Measurements from ENCODE around the gene NPAS2. TPM values are rescaled to one million over a fixed set of nuclear protein-coding genes. Genes with fewer than 3 reads are reported as not detected.

NPAS2 gene
- polyA plus RNA-seq, 4 donors, result 10.6 to 20.1 (median 11.8) TPM

- no peak for DNase-seq (ENCODE audit: low read depth in 4 of 4, low spot score in 3 of 4)
Measured at GRCh38 chr2:100793982-100794381, 26.0 kb upstream of the NPAS2 start.

- no peak for DNase-seq (ENCODE audit: low read depth in 4 of 4, low spot score in 3 of 4)
Measured at GRCh38 chr2:100796499-100797100, 23.3 kb upstream of the NPAS2 start.

- DNase-seq (ENCODE audit: low read depth in 4 of 4, low spot score in 3 of 4), result no peak
Measured at GRCh38 chr2:100799686-100800085, 20.3 kb upstream of the NPAS2 start.

GRCh38 chr2:100800915-100801314 is 19.0 kb upstream of the NPAS2 start:
- no peak for DNase-seq (ENCODE audit: low read depth in 4 of 4, low spot score in 3 of 4)

GRCh38 chr2:100801402-100801801 is 18.5 kb upstream of the NPAS2 start:
- no peak for DNase-seq (ENCODE audit: low read depth in 4 of 4, low spot score in 3 of 4)

GRCh38 chr2:100802066-100802465 is 17.9 kb upstream of the NPAS2 start:
- no peak for DNase-seq (ENCODE audit: low read depth in 4 of 4, low spot score in 3 of 4)

- DNase-seq (ENCODE audit: low read depth in 4 of 4, low spot score in 3 of 4), result no peak
Measured at GRCh38 chr2:100803334-100803733, 16.6 kb upstream of the NPAS2 start.

GRCh38 chr2:100806550-100806949 is 13.4 kb upstream of the NPAS2 start:
- DNase-seq (ENCODE audit: low read depth in 4 of 4, low spot score in 3 of 4), result no peak

GRCh38 chr2:100807707-100808106 is 12.2 kb upstream of the NPAS2 start:
- no peak for DNase-seq (ENCODE audit: low read depth in 4 of 4, low spot score in 3 of 4)

- no peak for DNase-seq (ENCODE audit: low read depth in 4 of 4, low spot score in 3 of 4)
Measured at GRCh38 chr2:100808582-100808981, 11.4 kb upstream of the NPAS2 start.

- no peak for DNase-seq (ENCODE audit: low read depth in 4 of 4, low spot score in 3 of 4)
Measured at GRCh38 chr2:100809506-100809905, 10.4 kb upstream of the NPAS2 start.

GRCh38 chr2:100810603-100811145 is 9.3 kb upstream of the NPAS2 start:
- no peak for DNase-seq (ENCODE audit: low read depth in 4 of 4, low spot score in 3 of 4)

GRCh38 chr2:100812116-100812515 is 7.8 kb upstream of the NPAS2 start:
- no peak for DNase-seq (ENCODE audit: low read depth in 4 of 4, low spot score in 3 of 4)

GRCh38 chr2:100812573-100812972 is 7.4 kb upstream of the NPAS2 start:
- DNase-seq (ENCODE audit: low read depth in 4 of 4, low spot score in 3 of 4), result no peak

GRCh38 chr2:100813527-100813926 is 6.4 kb upstream of the NPAS2 start:
- no peak for DNase-seq (ENCODE audit: low read depth in 4 of 4, low spot score in 3 of 4)

- DNase-seq (ENCODE audit: low read depth in 4 of 4, low spot score in 3 of 4), result no peak
Measured at GRCh38 chr2:100814043-100814442, 5.9 kb upstream of the NPAS2 start.

GRCh38 chr2:100814453-100814852 is 5.5 kb upstream of the NPAS2 start:
- no peak for DNase-seq (ENCODE audit: low read depth in 4 of 4, low spot score in 3 of 4)

GRCh38 chr2:100817388-100817985 is 2.5 kb upstream of the NPAS2 start:
- no peak for DNase-seq (ENCODE audit: low read depth in 4 of 4, low spot score in 3 of 4)

GRCh38 chr2:100818003-100818605 is 1.8 kb upstream of the NPAS2 start:
- no peak for DNase-seq (ENCODE audit: low read depth in 4 of 4, low spot score in 3 of 4)

- peak in 1 of 4 donors; percentile 31 for DNase-seq (ENCODE audit: low read depth in 4 of 4, low spot score in 3 of 4)
Measured at GRCh38 chr2:100818606-100819369, 1.2 kb upstream of the NPAS2 start.

- DNase-seq (ENCODE audit: low read depth in 4 of 4, low spot score in 3 of 4), result peak in 1 of 4 donors; percentile 8
Measured at GRCh38 chr2:100820273-100820522, 259 bp downstream of the NPAS2 start.

Measured in right renal pelvis (tissue), 4 donors.